NT2/D1 (cell line): ENCODE measurements around the gene AMN.

Experiments used
- SUZ12 ChIP-seq: IDR thresholded peaks from 2 replicates; pipeline ENCODE4 v1.6.1; 2011; ENCODE audit not compliant: insufficient read length, insufficient read depth; ENCODE audit errors: extremely low read depth
- YY1 ChIP-seq: IDR thresholded peaks from 2 replicates; pipeline ENCODE4 v1.6.1; 2011; ENCODE audit not compliant: insufficient read length, insufficient read depth
- ZNF274 ChIP-seq: IDR thresholded peaks from 2 replicates; pipeline ENCODE4 v1.6.1; 2011; ENCODE audit warnings: mild to moderate bottlenecking, low read depth, low read length

GRCh38 chr14:102954081-102954789 is 31.8 kb downstream of the AMN start:
- TF ChIP-seq ZNF274 (no peak), SUZ12 (no peak), YY1 (no peak)
